ENCODE data around the gene PLCL1.

PLCL1 gene

DNA sequence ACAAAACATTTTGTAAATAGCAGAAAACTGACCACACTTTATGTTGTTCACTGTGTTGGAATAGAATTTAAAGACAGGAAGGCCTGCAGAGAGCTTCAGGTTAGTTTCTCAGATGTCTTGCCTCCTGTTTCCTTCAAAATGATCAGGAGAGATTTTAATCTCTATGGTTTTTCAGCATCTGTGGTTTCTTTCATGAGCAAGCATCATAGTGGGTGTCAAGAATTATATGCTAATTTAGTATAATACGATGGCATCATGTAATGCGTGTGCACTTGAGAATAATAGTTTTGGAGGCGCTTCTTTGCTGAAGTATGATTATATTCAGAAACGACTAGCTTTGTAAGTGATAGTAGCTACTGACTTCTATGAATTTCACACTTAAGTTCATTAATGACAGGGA, 149.9 kb downstream of the PLCL1 start:
- no peak for DNase-seq (ENCODE audit: low spot score)

DNA sequence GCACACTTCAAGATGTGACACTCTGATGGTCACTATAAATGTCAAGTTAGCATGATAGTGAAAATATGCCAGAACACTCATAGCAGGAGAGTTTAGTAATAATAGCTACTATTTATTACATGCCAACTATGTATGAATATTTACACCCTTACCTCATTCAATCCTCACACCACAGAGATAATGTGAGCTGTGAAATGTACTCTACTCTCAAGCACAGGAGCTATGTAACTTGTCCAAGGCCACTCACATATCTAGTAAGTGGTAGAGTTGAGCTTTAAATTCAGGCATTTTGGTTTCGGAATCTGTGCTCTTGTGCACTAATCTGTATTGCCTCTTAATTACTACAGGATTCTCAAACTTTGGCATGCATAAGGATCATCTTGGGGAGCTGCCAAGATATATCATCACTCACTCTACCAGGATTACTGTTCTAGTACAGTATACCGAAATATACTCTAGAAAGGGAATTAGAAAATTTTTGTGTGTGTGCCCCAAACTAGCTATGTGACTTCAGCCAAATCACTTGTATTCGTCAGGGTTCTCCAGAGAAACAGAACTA, 154.3 kb downstream of the PLCL1 start:
- no peak for DNase-seq (ENCODE audit: low spot score)

DNA sequence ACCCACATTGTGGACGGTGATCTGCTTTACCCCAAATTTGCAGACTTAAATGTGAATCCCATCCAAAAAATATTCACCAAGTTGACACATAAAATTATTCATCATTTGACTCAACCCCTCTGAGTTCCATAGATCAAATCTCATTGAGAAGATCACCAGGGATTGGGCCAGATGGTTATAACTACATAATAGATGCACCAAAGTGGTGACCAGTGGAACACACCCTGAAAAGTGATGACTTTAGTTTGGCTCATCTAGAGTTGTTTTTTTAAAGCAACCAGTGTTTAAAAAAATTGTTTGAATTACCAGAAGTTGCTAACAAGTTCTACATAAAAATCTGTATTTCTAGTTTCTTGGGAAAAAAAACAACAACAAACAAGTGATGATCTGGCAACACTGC, 155.0 kb downstream of the PLCL1 start:
- DNase-seq (ENCODE audit: low spot score): no peak

DNA sequence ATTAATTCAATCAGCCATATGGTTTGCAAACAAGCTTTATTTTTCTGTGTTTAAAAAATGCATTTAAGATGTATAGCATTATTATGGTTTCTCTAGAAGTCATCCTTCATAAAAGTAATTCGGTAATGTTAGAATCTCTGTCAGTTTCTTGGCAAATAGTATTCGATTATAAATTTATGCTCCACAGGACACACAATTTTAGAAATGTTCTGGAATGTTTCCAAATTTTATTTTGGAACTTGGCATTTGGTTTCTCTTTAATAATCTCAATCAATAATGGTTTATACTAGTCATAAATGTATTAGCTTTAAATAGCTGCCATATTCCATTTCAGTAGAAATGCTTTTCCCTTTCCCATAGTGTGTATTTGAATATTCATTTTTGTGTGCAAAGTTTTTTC, 156.4 kb downstream of the PLCL1 start:
- no peak for DNase-seq (ENCODE audit: low spot score)

DNA sequence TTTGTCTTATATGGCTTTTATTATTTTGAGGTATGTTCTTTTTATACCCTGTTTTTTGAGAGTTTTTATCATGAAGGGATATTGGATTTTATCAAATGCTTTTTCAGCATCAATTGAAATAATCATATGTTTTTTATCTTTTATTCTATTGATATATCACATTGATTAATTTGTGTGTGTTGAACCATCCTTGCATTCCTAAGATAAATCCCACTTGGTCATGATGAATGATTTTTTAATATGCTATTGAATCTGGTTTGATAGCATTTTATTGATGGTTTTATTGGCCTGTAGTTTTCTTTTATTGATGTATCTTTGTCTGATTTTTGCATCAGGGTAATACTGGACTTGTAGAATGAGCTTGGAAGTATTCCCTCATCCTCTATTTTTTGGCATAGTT, 160.3 kb downstream of the PLCL1 start:
- no peak for DNase-seq (ENCODE audit: low spot score)

DNA sequence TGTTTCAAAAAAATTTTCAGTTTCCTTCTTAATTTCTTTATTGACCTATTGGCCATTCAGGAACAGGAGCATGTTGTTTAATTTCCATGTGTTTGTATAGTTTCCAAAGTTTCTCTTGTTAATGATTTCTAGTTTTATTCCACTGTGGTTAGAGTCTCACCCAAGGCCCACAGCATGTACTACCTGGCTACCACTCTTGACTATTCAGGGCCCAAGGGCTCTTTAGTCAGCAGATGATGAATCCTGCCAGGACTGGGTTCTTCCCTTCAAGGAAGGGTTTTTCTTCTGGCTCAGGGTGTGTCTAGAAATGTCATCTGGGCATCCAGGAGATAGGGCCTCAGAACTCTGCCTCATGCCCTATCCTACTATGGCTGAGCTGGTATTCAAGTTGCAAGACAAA, 161.4 kb downstream of the PLCL1 start:
- no peak for DNase-seq (ENCODE audit: low spot score)

DNA sequence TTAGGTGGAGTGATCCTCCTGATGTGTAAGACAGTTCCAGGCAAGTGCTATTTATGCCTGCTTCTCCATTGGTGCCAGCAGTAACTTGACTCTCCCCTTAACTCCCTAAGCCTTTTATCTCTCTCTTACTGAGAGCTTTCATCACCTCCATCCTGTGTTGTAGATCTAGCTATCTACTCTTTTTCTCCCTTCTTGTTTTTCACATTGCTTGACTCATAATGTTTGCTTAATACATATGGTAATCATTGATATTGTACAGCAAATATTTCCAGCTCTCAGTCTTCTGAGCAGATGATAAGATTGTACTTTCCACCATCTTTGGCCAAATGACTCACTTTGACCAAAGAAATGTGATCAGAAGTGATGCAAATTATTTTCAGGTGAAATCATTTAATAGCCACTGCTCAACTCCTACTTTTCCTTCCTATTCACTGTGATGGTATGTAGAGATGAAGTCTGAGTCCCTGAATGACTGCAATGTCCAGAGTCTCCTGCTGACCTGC, 165.0 kb downstream of the PLCL1 start:
- no peak for DNase-seq (ENCODE audit: low spot score)

DNA sequence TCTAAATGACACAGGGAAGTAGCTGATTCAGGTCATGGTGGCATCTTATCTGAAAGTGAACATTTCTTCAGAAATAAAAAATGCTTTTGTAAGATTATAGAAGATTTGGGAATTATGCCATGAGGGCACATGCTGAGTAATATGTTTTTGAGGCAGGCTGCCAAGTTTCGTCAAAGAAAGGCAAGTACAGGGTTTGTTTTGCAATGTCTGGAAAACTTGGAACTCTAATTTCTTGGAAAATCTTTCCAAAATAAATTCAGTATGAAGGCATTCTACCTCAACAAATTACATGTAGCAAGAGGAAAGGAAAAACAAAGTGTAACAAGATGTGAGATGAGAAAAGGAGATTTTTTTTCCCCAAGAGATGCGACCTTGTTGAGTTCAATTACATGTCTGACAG, 167.7 kb downstream of the PLCL1 start:
- DNase-seq (ENCODE audit: low spot score): no peak

DNA sequence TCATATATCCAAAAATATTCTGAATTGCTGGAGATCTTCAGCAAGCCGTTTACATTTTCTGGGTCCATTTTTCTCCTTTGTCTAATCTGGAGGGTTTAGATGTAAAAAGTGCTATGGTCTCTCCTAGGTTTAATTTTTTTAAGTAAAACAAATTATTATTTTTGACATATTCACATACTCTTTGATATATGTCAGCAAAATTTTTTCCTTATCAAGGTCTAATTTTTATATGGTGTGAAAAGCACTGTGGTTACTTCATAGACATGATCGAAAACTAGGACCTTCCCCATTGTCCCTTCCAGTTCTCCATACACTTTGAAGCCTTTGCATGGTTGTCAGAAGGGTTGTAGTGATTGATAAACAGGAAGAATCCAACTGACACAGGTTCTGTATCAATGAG, 168.2 kb downstream of the PLCL1 start:
- no peak for DNase-seq (ENCODE audit: low spot score)

DNA sequence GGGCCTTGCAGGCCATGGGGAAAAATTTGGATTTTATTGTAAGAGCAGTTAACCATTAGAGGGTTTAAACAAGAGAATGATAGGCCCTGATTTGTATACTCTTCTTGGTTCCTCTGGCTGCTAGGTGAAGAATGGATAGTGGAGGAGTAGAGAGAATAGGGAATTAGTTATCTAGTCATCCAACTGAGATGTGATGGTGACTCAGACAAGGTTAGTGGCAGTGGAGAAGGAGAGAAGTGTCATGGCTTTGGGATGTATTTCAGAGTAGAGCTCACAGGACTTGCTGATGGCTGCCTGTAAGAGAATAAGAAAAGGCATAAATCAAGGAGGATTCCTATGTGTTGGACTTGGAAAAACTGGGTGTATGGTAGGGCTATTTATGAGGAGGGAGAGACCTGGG, 169.4 kb downstream of the PLCL1 start:
- no peak for DNase-seq (ENCODE audit: low spot score)

DNA sequence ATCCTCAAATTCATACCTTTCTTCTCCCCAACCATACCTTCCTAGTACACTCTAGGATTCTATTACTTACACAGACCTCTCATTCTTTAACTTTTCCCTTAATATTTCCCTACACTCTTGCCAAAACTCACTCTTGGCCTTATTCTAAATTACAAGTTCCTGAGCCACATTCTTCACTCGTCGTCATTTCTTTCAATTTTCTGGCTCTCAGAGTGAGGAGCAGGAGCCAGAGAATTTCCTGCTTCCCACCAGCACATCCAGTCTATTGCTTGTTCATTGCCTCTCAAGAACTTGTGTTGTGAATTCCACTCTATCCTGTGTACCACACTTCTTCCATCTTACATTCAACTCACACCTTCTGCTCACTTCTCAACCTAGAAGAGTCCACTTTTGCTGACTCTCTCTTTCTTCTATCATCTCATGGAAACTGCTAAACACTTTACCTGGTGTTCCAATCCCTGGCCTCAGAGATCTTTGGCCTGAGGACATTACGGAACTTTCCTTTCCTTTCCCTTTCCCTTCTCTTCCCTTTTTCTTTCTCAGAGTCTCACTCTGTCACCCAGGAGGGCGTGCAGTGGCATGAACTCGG, 171.6 kb downstream of the PLCL1 start:
- no peak for DNase-seq (ENCODE audit: low spot score)

DNA sequence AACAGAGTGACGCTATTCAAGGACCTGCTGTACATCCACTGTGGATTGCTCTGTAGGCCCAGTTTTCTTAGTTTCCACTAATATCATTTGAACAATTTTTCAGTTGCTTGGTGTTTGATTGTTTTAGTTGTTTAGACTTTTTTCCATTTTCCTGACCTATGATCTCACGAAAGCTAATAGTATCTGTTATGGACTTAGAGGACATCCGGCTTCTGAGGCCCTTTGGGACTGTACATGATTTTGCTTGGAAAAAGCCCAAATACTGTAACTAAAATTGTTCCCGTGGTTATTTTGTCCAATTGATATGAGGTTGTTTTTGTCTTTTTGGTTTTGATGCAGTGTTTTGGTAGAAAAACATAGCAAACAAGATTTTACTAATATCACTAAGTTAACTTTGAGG, 174.6 kb downstream of the PLCL1 start:
- DNase-seq (ENCODE audit: low spot score): no peak

DNA sequence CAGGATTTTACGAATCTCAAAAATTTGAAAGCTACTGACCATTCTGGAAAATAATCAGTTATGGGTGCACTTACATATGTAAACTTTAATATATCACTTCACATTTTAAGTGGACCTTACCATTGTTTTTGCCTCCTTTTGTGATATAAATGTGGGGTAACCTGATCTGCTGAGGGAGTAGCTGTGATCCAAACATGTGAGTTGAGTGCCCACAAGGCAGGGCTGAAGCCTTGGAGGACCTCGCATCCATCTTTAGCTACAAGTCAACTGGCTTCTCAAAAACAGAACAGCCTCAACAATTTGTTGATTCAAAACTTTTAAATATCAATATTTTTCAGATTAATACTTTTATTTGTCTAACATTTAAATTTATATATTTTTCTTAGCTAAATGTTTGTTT, 178.2 kb downstream of the PLCL1 start:
- DNase-seq (ENCODE audit: low spot score): no peak

DNA sequence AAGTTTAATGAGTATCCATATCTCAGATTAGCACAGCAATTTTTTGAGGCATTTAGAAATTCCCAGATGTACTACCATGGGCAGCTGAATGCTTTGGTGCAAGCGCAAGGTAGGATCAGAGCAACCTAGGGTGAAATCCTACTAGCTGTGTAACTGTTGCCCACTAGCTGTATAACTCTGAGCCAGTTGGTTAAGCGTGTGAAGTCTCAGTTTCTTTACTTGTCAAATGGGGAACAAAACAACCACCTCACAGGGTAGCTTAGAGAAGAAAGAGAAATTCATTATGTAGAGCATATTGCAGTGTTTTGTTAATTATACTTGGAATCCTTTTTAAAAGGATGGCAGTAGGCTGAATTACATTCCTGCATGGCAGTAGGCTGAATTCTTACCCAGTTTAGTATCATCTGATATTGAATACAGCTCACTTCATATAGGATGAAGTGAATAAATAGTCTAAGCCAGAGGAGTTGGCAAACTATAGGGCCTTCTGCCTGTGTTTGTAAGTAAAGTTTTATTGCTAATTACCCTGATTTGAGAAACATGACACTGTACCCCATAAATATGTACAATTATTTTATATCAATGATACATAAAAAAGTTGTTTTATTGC, 180.7 kb downstream of the PLCL1 start:
- no peak for DNase-seq (ENCODE audit: low spot score)

DNA sequence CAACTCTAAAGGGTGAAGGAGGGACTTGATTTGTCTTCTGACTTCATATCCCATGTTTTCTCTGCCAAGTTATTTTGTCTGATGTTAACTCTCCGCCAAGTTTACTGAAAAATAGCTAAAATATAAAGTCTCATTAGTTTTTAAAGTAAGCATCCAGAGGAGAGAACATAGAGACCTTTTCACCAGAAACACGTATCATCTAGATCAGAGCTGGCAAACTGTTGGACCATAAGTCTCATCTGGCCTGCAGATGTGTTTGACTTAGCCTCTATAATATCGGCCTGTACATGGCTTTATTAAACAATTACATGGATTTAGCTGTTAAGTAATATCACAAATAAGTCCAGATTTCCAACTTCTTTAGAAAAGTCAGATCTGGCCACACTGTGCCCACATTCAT, 182.6 kb downstream of the PLCL1 start:
- DNase-seq (ENCODE audit: low spot score): no peak

DNA sequence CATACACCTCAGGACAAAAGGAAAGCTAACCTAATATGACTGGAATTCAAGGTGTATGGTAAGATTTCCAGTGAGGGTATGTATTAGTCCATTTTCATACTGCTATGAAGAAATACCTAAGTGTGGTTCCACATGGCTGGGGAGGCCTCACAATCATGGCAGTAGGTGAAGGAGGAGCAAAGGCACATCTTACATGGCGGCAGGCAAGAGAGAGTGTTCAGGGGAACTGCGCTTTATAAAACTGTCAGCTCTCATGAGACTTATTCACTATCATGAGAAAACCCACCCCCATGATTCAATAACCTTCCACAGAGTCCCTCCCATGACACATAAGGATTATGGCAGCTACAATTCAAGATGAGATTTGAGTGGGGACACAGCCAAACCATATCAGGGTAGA, 186.0 kb downstream of the PLCL1 start:
- no peak for DNase-seq (ENCODE audit: low spot score)

DNA sequence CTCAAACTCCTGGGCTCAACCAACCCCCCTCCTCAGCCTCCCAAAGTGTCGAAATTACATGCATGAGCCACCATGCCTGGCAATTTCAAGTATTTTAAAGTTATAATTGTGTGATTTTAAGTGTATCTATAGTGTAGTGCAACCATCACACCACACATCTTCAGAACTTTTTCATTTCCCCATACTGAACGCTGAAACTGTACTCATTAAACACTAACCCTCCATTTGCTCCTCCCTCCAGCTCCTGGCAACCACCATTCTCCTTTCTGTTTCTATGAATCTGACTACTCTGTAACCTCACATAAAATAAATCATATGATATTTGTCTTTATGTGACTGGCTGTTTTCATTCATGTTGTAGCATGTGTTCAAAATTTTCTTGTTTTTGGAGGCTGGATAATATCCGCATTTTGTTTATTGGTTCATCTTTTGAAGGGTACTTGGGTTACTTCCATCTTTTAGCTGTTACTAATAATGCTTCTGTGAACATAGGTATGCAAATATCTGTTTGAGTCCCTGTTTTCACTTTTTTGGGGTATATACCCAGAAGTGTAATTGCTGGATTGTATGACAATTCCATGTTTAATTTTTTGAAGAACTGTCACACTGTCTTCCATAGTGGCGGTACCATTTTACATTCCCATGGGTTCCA, 188.2 kb downstream of the PLCL1 start:
- DNase-seq (ENCODE audit: low spot score): no peak

DNA sequence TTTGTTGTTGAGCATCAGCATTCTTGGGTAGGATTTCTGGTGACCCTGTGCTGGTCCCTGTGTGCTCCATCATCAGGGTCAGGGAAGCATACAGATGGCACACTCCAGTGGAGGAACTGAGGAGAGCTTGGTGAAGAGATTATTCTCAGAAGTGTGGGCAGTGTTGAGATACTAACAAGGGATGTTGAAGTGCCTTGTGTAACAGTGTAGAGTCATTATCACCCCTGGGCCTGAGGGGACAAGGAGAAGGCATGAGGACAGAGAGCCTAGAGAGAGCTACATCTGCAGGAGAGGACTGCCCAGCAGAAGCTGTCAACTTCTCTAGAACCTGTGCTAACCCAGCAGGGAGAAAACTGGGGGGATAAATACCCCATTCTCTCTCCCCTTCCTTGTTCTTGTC, 189.0 kb downstream of the PLCL1 start:
- DNase-seq (ENCODE audit: low spot score): no peak

DNA sequence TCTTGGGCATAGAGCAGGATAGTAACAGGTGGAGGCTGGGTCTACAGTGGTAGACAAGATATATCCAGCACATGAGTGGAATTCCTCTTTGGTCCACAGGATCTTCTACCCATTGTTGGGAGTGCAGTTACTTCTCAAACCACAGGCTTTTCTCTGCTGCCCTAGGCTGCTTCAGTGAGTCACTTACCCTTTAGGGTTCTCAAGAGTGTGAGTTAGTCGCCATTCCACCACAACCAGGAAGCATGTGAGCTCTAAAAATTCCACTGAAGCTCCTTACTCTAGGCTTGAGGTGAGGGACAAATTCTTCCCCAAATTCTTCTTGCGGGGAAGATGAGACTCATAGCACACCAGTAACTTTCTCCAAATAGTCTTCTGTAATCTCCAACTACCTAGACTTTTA, 189.4 kb downstream of the PLCL1 start:
- no peak for DNase-seq (ENCODE audit: low spot score)

DNA sequence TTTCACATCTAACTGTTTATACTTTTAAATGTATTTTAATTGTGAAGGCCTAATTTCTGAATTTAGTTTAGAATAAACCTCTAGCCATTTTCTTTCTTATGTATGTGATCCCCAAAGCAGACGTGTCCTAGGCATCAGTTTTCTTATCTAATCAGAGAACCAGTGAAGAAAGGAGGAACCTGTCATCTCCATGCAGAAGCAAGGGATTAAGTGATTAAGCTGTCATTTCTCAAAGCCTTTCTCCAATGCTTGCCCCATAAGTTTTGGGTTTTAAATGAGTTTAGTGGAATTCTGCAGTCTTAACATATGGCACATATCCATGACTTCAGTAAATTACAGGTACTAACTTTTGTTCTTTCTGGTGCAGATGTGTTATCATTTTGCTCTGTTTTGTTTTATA, 190.4 kb downstream of the PLCL1 start:
- DNase-seq (ENCODE audit: low spot score): no peak

DNA sequence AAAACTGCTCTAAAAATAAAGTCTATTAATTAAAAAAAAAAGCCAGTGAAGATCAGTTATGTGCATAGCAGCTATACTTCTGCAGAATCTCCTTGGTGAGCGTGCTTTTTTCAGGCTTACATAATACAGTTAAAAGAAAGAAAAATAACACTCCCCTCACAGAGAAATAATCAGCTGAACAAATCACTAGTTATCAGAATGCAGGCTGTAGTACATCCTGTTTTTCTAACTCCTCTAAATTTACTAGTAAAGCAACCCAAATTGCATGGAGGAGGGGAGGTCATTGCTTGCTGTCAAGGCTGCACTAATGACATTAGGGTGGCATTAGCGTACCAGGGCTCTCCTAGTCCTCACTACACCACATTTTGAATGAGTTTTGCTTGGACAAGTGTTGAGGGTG, 192.2 kb downstream of the PLCL1 start:
- no peak for DNase-seq (ENCODE audit: low spot score)

DNA sequence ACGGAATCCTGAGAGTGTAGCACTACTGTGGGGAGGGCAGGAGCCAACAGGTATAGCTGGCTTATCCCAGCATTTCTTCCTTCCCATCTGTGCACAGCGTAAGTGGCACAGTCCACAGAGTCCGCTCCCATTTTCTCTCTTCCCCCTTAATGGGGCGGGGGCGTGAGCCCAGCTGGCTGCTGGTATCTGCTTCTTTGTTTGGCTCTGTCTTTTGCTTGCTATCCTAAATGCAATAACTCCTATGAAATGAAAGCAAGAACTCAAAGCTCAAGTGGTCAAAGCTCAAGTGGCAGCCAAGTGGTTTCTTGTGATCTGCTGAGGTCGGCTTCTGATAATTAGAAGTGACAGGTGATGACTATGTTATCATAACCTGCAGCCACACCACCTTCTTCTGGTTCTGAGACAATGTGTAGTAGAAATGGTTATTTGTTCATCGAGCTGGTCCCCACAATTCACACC, 192.7 kb downstream of the PLCL1 start:
- DNase-seq (ENCODE audit: low spot score): no peak

DNA sequence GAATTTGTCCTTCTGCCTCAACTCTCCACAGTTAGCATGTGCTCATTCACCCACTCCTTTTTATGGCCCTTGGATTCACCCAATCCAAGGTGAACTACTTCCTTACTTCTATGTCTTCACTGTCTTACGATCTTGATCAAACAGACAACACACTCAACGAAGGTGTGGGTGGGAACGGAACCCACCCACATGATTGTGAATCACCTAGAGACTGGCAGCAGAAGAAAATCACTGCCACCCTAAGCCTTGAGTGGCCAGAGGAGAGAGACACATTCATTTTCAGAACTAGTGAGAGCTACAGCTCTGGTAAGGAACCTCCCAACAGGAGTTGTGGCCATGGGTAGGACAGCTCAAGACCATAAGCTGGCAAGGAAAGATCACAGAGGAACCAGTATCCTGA, 194.3 kb downstream of the PLCL1 start:
- no peak for DNase-seq (ENCODE audit: low spot score)

All from hematopoietic multipotent progenitor cell treated with erythropoietin and hydrocortisone succinate and interleukin-3 and kit ligand, for 17 days (in vitro differentiated cells).